Ramos (cell line): Measurements from ENCODE around the gene SCUBE1.

Source experiments
- in situ Hi-C: fragments of 300-500 bp; cut with MboI; formaldehyde crosslinking; loops from one replicate; pipeline ENCODE4 v1.14.3; 2022; ENCODE audit warnings: low sequenced_read_pairs; ENCODE audit not compliant: unreplicated experiment

The SCUBE1 gene

DNA sequence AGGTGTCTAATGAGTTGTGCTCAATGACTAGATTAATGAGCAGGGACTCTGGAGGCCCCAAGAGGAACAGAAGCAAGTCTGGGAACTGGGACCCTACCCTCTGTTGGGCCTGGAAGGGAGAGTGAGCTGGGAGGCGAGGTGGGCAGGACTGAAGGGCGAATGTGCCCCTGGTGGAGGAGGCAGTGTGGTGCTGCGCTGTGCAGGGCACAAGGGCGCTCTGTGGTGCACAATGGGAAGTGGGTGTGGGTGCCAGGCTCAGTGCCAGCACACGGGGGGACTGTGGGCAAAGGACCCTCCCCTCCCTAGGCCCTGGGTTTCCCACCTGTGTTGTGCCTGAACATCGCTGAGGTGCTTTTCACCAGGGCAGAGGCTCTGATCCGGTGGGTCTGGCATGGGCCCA, 98.8 kb downstream of the SCUBE1 start:
- in situ Hi-C loops, result no loop called here

DNA sequence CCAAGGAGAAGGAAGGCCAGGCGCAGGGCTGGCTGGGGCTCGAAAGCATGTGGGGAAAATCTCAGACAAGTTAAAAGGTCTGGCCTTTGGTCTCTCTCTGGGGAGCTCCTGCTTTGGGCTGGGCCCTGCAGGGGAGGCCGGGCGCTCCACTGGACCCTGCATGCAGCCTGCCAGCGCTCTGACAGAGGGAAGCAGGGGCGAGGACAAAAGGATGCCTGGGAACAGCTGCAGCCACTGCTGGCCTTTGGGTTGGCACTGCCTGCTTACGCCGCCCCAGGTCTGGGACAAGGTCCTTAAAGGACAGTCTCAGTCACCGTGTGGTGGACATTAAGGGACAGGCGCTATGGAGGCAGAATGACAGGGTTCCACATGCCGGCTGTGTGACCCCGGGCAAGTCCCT, 99.8 kb downstream of the SCUBE1 start:
- in situ Hi-C loops, result no loop called here

DNA sequence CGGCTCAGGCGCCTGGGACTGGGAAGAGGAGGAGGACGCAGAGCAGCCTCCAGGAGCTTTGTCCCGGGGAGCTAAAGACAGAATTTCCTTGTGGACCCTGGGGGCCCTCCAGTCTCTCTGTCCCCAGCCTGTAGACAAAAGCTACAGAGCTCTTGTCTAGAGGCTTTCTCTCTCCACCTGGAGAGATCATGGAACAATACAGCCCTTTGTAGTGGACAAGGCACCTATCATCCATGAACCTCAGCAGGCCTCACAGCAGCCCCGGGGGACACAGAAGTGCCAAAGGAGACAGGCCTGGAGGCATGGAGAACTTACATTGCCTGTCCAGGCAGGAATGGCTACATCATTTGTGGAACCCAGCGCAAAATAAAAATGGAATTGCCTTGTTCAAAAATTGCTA, 100.5 kb downstream of the SCUBE1 start:
- in situ Hi-C loops, result no loop called here

DNA sequence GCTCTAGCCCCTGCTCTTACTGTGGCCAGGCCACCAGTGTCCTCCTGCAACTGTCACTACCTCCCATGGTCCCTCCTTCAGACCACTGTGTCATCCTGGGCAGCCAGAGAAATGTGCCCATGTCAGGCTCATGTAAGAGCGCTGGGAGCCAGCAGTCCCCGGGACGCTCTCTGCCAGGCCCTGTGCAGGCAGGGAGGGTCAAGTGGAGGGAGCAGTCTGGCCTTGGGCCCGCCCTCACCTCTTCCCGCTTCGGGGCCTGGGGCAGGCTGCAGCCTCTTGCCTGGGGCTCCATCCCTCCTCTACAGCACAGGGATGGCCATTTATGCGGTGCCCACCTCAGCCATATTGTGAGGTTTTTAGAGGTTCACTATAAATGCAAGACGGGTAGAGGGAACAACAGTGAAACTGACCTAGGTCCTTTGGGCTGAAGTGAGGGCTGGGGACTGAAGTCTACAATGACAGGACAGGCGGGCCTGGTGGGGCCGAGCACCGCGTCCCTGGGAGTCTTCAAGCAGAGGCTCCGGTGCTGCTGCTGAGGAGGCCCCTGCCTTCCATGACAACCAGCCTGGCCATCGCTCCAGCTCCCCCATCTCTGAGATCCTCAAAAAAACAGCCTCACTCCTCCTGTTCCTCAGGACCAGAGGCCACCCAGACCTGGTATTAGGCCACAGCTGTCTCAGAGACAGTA, 101.3 kb downstream of the SCUBE1 start:
- in situ Hi-C loops, result no loop called here

DNA sequence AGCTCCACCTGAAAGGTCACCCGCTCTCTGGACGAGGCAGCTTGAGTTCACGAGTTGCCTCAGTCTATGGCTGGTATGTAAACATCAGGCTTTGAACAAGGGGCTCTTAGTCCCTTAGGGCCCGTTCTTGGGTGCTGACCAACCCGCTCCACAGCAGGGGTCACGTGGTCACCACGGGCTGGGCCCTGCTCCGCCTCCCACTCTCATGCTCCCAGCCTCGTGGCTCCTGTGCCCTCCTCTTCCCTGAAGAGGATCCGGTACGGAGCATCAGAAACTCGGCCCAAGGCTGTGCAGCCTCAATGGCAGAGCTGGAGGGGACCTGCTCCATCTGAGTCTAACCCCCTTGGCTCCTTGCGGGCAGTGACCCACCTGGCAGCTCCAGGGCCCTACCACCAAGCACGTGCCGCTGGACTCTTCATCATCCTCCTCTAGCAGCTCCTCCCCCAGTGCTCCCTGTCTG, 102.0 kb downstream of the SCUBE1 start:
- in situ Hi-C loops, result no loop called here

DNA sequence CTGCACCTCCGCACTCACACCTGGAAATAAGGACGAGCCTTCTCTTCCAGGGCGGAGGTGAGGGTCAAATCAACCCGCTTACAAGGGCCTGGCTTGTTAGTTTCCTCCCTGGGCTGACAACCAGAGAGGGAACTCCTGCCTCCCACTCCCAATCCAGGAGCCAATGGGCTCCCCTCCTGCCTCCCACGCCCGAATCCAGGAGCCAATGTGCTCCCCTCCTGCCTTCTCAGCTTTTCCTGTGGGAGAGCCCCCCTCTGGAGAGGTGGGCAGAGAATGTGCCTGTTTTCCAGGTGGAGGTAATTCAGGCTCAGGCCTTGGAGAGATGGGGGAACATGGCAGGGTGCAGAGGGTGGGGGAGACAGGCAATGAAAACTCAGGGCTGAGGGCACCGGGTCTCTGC, 102.6 kb downstream of the SCUBE1 start:
- in situ Hi-C loops, result no loop called here

DNA sequence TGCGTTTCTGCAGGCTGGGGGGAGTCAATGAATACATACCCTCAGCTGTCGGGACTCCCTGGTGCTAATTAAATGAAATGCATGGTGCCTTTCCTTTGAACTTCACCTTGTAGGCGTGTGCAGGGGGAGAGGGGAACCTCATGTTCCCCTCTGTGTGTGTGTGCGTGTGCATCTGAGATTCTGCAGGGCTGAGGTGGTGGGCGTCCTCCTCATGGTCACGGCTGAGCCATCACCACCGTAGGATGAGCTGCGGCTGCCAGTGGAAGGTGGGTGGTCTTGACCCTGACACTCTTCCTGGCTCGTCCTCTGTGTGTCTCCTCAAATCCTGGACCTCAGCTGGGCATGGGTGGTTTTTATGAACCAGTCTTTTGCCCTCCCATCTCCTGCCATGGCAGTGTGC, 103.2 kb downstream of the SCUBE1 start:
- in situ Hi-C loops, result no loop called here

DNA sequence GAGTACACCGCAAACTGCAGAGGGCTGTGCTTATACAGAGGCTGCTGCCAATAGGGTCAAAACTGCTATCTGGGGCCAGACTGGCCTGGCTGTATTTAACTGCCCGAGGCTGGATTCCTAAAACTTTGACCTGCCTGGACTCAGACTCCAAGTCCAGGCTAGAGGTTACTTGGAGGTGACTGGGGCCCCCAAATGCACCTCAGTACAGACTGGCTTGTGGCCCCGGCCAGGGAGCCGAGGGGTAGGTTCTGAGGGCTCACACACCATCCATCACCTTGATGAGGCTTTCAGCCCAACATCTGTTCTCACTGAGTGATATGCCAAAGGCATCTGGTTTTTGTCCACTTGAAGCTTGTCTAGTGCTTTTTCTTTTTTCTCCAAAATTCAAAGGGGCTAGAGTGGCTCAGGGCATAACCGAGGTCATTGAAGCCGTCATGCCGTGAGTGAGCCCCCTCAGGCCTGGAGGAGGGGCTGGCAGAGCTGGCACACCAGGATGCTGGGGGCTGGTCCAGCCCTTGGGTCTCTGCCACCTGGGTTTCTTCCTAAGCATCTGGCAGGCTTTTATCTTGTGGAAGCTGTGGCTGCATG, 103.9 kb downstream of the SCUBE1 start:
- in situ Hi-C loops, result no loop called here

DNA sequence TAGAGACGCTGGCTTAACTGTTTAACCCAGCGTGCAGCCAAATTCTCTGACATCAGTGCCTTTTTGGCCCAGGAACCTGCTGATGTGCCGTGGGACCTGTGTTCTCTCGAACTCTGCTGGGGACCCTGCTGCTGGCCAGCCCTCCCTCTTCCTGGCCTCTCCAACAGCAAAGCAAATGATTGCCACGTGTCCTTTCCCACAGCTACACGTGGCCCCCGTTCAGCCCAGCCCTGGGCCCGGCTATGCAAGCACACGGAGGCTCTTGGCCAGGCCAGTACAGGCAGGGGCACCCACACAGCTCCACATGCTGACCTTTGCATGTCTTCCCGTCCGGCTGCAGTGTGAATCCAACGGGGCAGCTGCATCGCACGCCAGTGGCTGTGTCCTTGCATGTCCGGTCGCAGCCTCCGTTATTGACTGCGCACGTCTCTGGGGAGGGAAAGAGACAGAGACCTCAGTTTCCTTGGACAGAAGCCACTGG, 104.6 kb downstream of the SCUBE1 start:
- in situ Hi-C loops, result no loop called here

DNA sequence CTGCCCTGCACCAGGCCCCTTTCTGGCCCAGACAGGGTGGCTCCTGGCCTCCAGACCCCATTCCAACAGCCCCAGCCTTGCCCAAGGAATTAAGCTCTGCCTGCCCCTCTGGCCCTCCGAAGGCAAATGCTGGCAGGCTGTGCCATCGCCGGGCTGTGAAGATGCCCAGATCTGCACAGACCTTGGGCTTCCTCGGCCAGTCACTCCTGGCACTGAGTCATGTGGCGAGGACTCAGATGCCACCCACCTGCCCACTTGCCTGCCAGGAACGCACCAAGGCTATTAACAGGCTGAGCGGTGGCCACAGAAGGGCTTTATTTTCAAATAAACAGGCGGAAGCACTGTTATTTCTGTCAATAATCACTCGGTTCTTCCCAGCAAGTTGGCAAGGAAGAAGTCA, 105.9 kb downstream of the SCUBE1 start:
- in situ Hi-C loops, result no loop called here

DNA sequence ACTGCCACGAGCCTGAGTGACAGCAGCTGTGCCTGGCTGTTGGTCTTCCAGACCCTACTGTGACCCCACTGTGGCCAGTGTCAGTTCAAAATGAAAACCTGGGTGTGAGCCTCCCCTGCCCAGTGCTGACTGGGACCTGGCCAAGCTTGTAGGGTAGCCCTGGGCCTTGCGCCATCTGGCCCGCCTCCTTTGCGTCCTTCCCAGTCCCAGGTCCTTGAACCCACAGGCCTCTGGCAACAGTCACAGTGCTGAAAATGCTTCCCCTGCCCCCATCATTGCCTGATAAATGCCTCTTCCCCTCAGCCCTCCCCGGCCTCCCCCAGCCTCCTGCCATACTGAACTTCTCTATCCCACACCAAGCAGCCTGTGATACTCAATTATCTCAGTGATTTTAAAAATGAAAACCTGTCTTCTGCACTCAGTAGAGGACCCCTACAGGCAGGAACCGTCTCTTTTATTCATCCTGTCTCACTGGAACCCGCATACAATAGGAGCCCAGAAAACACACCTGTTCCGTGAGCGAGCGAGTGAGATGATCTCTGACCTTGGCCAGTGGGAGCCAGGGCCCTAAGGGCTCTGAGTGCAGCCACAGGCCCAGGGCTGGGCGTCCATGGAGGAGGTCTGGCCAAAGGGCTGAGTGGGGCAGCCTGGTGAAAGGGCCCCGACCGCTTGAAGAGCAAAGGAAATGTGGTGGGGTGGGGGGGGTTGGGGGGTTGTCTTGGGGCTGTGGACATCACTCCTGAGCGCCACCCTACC, 106.6 kb downstream of the SCUBE1 start:
- in situ Hi-C loops, result no loop called here

DNA sequence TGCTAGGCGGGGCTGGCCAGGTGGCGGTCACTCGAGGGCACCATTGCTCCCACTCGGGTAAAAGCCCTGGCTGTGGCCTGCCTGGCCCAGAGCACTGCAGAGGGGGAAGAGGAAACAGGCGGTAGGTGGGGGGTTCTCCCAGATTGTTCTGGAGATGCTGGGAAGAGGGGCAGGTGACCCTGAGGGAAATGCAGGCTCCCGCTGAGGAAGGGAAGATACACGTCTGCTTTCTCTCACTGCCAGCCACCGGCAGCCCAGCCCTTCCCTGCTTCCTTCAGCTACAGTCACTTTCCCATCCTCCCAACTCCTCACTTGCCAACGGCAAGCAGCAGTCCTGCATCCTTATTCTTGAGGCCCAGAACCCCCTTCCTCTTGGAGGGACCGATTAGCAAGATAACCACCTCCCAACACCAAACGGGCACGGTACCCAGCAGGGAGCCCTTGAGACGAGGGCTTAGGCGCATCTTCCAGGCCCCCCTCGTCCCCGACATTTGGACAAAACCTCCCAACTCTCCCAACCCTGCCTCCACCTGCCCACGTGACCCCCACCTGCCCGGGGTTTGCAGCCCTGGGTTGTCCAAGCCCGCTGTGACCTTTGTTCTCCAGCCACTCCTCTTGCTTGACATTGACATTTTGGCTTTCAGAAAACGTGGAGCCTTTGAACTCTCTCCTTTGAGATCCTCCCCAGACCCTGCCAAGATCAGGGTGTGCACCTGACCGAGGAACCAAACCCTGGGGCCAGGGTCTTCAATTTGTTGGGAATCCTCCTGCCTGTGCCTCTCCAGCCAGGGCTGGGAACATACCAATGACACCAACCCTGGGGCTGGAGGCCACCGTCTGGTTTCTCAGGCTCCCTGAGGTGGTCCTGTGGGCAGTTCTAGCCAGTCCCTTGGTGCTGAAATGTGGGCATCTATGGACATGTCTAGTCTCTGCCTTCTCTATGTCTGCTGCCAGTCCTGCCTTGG, 107.4 kb downstream of the SCUBE1 start:
- in situ Hi-C loops, result no loop called here

DNA sequence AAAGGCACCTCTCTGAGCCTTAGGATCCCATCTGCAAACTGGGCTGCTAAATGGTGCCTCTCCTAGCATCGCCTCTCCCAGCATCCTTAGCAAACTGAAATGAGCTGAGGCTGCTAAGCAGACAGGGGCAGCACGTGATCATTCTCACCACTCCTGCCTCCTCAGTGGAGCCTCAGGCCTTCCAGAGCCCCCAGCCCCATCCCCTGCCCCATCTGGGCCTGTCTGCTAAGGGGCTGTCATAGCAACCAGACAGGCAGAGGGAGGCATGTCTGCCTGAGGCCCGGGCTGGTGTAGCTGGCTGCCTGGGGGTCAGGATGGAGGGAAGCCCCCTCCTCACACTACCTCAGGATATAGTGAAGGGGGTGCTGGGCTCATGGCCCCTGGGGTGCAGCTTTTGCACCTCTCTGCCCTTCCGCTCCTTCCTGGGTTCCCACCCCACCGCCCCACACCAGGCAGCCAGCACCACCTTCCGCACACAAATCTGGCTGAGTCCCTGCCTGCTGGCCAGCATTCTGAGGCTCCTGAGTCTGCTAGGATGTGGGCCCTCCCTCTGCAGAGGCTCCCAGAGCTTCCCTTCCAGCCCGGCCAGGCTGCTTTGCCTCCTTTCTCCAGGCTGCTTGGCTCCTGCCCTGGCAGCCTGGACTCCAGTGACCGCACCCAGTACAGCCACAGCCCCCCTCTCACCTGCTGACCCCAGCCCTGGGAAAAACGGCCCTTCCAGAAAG, 108.7 kb downstream of the SCUBE1 start:
- in situ Hi-C loops, result no loop called here

DNA sequence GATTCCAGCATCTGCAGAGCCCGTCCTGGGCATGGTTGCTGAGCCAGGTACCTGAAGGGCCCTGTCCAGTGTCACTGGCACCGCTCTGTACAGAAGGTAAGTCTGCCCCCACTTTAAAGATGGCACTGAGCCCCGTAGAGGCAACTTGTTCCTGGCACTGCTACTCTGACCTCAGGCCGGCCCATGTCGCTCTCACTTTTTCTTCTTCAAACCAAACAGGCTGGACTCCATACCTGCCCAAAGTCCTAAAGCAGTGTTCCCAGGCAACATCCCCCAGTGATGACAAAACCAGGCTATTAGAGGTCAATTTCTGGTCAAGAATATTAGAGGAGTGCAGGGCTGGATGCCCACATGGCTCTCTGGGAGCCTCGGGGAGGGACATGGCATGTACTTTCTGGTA, 109.6 kb downstream of the SCUBE1 start:
- in situ Hi-C loops, result no loop called here

DNA sequence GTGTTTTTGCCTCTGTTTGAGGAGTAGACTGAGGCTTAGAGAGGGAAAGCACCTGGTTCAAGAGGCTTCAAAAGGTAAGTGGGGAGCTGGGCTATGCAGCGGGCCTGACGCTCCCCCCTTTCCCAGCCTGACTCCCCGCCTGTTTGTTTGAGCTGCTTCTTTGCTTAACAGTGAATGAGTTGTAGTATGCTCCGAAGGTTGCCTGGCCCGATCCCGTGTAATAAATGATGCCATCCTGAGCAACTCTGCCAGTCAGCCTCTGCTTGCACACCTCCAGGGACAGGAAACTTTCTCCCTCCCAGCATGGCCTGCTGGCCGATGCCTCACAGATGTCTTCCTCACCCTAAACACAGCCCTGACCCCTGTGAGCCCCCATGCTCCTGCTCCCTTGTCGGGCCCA, 110.7 kb downstream of the SCUBE1 start:
- in situ Hi-C loops, result no loop called here

DNA sequence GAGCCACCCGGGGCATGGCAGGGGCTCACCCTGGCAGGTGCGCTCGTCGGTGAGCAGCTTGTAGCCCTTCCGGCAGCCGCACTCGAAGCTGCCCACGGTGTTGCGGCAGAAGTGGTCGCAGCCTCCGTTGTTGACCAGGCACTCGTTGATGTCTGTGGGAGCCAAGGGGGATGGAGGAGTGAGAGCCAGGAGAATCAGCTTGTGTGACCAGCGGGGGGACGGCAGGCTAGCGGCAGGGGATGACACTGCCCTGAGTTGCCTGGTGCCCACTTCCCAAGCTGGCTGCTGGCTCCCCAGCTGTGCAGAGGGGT, 111.5 kb downstream of the SCUBE1 start:
- in situ Hi-C loops, result no loop called here

DNA sequence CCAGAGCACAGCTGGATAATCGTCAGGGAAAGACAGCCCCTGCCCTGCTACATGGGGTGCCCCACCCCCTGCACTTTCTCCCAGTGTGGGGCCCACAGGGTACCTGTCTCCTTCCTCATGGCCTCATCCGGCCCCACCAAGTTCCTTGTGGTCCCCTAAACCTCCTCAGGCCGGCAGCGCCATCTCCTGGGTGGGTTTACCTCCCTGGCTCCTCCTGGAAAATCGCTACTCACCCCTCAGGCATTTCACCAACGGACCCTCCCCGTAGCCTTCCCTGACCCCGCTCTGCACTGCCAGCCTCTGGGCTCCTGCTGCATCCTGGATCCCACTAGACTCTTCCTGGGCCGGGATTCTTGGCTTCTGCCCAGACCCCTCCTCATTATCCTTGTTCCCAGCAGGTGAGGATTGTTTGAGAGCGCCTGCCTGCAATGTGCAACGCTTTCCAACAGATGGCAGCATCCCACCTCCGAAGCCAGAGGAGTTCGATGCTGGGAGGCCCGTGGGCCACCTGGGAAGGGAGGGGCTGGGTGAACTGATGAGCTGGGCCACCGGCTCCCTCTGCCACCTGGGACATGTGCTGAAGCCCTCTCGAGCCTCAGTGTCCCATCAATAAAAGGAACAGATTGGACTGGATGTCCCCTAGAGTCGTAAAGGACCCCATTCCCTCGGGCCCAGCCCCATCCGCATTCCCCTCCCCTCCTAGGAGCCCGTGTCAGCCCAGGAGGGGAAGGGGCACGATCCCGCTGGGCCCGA, 112.0 kb downstream of the SCUBE1 start:
- in situ Hi-C loops, result no loop called here

DNA sequence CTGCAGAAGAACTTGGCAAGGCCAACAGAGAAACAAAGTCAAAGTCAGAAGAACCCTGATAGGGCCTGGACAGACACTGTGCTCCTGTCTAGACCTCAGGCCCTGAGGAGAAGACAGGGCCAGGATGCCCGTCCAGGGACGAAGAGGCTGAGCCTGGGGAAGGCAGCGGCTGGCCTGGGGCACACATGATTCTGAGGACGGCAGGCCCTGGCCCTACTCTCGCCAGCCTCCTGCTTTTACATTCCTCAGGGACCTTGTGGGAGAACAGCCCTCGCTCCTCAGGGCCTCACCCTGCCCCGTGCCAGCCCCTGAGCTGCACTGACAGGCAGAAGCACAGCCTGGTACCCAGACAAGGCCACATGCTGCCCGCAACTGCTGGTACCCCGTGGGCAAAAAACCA, 112.6 kb downstream of the SCUBE1 start:
- in situ Hi-C loops, result no loop called here

DNA sequence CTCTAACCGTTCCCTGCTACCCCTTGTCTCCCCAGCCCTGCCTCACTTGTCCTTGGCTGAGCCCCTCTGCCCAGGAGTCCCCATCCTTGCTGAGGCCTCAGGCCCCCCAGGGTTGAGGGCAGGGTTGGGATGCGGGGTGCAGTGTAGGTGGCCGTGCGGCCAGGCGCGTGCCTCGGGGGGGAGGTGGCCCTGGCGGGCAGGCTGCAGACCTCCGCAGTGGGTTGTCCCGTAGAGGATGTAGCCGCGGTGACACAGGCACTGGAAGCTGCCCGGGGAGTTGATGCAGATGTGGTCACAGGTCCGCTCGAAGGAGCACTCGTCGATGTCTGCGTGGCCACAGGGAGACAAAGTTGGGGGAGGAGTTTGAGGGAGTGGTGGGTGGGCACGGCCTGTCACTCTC, 114.3 kb downstream of the SCUBE1 start:
- in situ Hi-C loops, result no loop called here
